CD4-positive, alpha-beta memory T cell (primary cell): ENCODE measurements around the gene ADAD2. TPM values are rescaled to one million over a fixed set of nuclear protein-coding genes. Genes with fewer than 3 reads are reported as not detected.

ENCODE experiments used
- CTCF ChIA-PET: fragments of 350-600 bp; sonication (Branson Sonifier 250); formaldehyde crosslinking; loops from one replicate; lab custom pipeline; 2021; ENCODE audit warnings: inconsistent platforms; ENCODE audit not compliant: partially characterized antibody; lab: Charles Lee
- POLR2A ChIA-PET: fragments of 350-600 bp; sonication (Branson Sonifier 250); formaldehyde crosslinking; loops from one replicate; lab custom pipeline; 2021; ENCODE audit not compliant: partially characterized antibody; lab: Charles Lee
- DNase-seq, 5 donors: peaks; one replicate each; pipeline versions ENCODE4 v3.0.0 to v3.0.0-alpha.2; 2020 to 2022; ENCODE audit warnings: mixed read lengths in 1 of 5
- H3K27ac ChIP-seq: one replicate; pipeline ENCODE4 v1.7.0; 2013; ENCODE audit warnings: low read depth, low read length
- H3K27me3 ChIP-seq: 2 replicates; pipeline ENCODE4 v1.7.0; 2013; ENCODE audit warnings: mild to moderate bottlenecking, low read length, moderate library complexity; ENCODE audit not compliant: insufficient read depth
- H3K36me3 ChIP-seq: 2 replicates; pipeline ENCODE4 v1.7.0; 2013; ENCODE audit warnings: mild to moderate bottlenecking, low read length, moderate library complexity; ENCODE audit not compliant: insufficient read depth
- H3K4me1 ChIP-seq: 2 replicates; pipeline ENCODE4 v1.7.0; 2013; ENCODE audit warnings: mild to moderate bottlenecking, low read length, moderate library complexity; ENCODE audit not compliant: insufficient read depth
- H3K4me3 ChIP-seq, 2 donors: one replicate each; pipeline ENCODE4 v1.7.0; 2013; ENCODE audit warnings: low read length in 2 of 2, mild to moderate bottlenecking in 1 of 2
- H3K9me3 ChIP-seq, 2 donors: one replicate each; pipeline ENCODE4 v1.7.0; 2013; ENCODE audit warnings: low read length in 2 of 2, control low read depth in 1 of 2; ENCODE audit not compliant: control insufficient read depth in 1 of 2
- H3K27ac Mint-ChIP-seq, 7 donors: one replicate each; pipeline ENCODE4 v1.8.0; 2020 to 2021; ENCODE audit warnings: mixed read lengths in 7 of 7, mild to moderate bottlenecking in 6 of 7, inconsistent platforms in 3 of 7, moderate library complexity in 3 of 7
- H3K27me3 Mint-ChIP-seq, 2 donors: one replicate each; pipeline ENCODE4 v1.8.0; 2020 to 2021; ENCODE audit warnings: mixed read lengths in 2 of 2
- H3K36me3 Mint-ChIP-seq, 2 donors: one replicate each; pipeline ENCODE4 v1.8.0; 2020 to 2021; ENCODE audit warnings: mixed read lengths in 2 of 2, inconsistent platforms in 1 of 2, mild to moderate bottlenecking in 1 of 2
- H3K4me1 Mint-ChIP-seq, 4 donors: one replicate each; pipeline ENCODE4 v1.8.0; 2020 to 2021; ENCODE audit warnings: mixed read lengths in 4 of 4, mild to moderate bottlenecking in 1 of 4
- H3K4me3 Mint-ChIP-seq, 8 donors: one replicate each; pipeline ENCODE4 v1.8.0; 2020 to 2021; ENCODE audit warnings: mixed read lengths in 8 of 8, mild to moderate bottlenecking in 7 of 8, moderate library complexity in 6 of 8, inconsistent platforms in 3 of 8
- H3K9me3 Mint-ChIP-seq, 8 donors: one replicate each; pipeline ENCODE4 v1.8.0; 2020 to 2021; ENCODE audit warnings: mixed read lengths in 8 of 8, mild to moderate bottlenecking in 5 of 8, inconsistent platforms in 3 of 8, moderate library complexity in 1 of 8
- intact Hi-C: fragments of 100-400 bp; cut with micrococcal nuclease; formaldehyde crosslinking; loops from one replicate; pipeline ENCODE4 v1.15.1; 2023
- polyA plus RNA-seq, 2 donors: library from polyadenylated mRNA; unstranded; fragments of 300-500 nt; fragmentation: Illumina TruSeq; gene quantifications; one replicate each; pipeline ENCODE4 v1.2.3, GENCODE V29; 2021
- total RNA-seq, 2 experiments: library from RNA; stranded (reverse); gene quantifications; one replicate each; pipeline ENCODE4 v1.2.3, GENCODE V29; 2021

ADAD2 gene
- total and polyA plus RNA-seq, 4 experiments from 2014 or later: not detected

DNA sequence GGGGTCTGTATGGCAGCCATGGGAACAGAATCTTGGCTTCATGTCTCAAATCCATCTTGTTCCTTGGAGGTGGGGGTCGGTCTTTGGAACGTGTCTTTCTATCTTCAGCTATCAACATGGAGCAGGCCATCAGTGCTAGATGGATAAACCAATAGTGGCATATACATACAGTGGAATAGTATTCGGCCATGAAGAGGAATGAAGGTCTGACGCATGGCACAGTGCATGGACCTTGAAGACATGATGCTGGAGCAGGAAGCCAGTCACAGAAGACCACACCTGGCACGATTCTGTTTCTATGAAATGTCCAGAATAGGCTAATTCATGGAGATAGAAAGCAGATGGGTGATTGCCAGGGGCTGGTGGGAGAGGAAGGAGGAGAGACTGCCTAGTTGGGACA is 41.1 kb downstream of the ADAD2 start:
- Mint-ChIP-seq H3K27me3 (peaks cover 8 to 13% of the 10 kb centered on the region in 2 donors), H3K27ac (no peak overlapping the region), H3K4me3 (no peak overlapping the region), H3K4me1 (peaks cover 0 to 4% (median 0%) of the 10 kb centered on the region in 4 donors), H3K9me3 (no peaks in the 10 kb centered on the region), H3K36me3 (no peaks in the 10 kb centered on the region)
- no peaks in the 10 kb centered on the region for H3K4me1 ChIP-seq
- ChIA-PET CTCF (interaction anchor here (0.8 kb wide), 1 partner anchor 24 kb away, joined by 5 read pairs; no protein-coding TSS in a partner anchor), POLR2A (no interaction called here)
- H3K9me3 ChIP-seq: no peaks in the 10 kb centered on the region
- H3K27me3 ChIP-seq: no peaks in the 10 kb centered on the region
- no peak overlapping the region for H3K27ac ChIP-seq
- no peak overlapping the region for H3K4me3 ChIP-seq
- H3K36me3 ChIP-seq: no peaks in the 10 kb centered on the region
- DNase-seq: no peak
- intact Hi-C loops: no loop called here

DNA sequence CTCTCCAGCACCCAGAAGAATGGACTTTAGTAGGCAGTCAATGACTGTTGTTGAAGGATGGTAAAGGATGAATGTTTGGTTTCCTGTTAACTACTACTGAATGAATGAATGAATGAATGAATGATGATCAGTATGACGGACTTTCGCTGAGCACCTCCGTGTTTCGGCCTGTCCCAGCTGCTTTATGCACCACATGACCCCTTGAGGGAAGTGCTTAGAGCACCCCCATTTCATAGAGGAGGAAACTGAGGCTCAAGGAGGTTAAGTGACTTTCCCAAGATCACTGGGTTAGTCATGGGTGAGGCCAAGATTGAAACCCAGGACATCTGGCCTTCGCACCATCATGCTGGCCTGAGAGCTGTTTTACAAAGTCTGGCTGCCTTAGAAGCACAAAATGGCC is 42.0 kb downstream of the ADAD2 start:
- ChIA-PET POLR2A (no interaction called here), CTCF (no interaction called here)
- Mint-ChIP-seq H3K9me3 (no peaks in the 10 kb centered on the region), H3K27ac (no peak overlapping the region), H3K36me3 (no peaks in the 10 kb centered on the region), H3K27me3 (peaks cover 11 to 12% of the 10 kb centered on the region in 2 donors), H3K4me3 (no peak overlapping the region), H3K4me1 (peaks cover 0 to 2% (median 0%) of the 10 kb centered on the region in 4 donors)
- intact Hi-C loops: no loop called here
- no peaks in the 10 kb centered on the region for H3K36me3 ChIP-seq
- no peak for DNase-seq
- no peak overlapping the region for H3K4me3 ChIP-seq
- H3K27me3 ChIP-seq: no peaks in the 10 kb centered on the region
- no peaks in the 10 kb centered on the region for H3K9me3 ChIP-seq
- H3K4me1 ChIP-seq: no peaks in the 10 kb centered on the region
- H3K27ac ChIP-seq: no peak overlapping the region

DNA sequence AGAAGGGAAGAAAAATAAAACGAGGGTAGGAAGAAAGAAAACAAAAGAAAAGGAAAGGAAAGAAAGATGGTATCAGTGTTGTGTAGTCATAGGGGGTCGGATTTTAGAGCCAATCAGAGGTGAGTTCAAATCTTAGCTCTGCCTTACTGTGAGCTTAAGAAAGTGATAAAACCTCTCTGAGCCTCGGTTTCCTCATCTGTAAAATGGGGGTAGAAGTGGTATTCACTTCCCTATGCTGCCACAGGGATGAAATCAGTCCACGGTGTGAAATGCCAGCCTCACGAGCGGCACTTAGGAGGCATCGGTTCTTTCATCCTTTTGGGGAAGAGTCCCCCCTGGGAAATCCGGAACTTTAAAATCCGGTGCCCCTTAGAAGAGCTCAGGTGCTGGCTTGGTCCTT is 42.8 kb downstream of the ADAD2 start:
- peak overlapping the region in 1 of 7 donors; percentile 12 for H3K27ac Mint-ChIP-seq
- no peaks in the 10 kb centered on the region for H3K4me1 ChIP-seq
- peaks cover 0 to 2% (median 0%) of the 10 kb centered on the region in 4 donors for H3K4me1 Mint-ChIP-seq
- H3K9me3 Mint-ChIP-seq: no peaks in the 10 kb centered on the region
- peaks cover 11% of the 10 kb centered on the region in 2 donors for H3K27me3 Mint-ChIP-seq
- H3K27ac ChIP-seq: no peak overlapping the region
- DNase-seq: no peak
- no peaks in the 10 kb centered on the region for H3K27me3 ChIP-seq
- no peaks in the 10 kb centered on the region for H3K36me3 Mint-ChIP-seq
- H3K9me3 ChIP-seq: no peaks in the 10 kb centered on the region
- CTCF ChIA-PET: no interaction called here
- H3K4me3 ChIP-seq: no peak overlapping the region
- H3K4me3 Mint-ChIP-seq: no peak overlapping the region
- intact Hi-C loops: no loop called here
- POLR2A ChIA-PET: no interaction called here
- H3K36me3 ChIP-seq: no peaks in the 10 kb centered on the region

DNA sequence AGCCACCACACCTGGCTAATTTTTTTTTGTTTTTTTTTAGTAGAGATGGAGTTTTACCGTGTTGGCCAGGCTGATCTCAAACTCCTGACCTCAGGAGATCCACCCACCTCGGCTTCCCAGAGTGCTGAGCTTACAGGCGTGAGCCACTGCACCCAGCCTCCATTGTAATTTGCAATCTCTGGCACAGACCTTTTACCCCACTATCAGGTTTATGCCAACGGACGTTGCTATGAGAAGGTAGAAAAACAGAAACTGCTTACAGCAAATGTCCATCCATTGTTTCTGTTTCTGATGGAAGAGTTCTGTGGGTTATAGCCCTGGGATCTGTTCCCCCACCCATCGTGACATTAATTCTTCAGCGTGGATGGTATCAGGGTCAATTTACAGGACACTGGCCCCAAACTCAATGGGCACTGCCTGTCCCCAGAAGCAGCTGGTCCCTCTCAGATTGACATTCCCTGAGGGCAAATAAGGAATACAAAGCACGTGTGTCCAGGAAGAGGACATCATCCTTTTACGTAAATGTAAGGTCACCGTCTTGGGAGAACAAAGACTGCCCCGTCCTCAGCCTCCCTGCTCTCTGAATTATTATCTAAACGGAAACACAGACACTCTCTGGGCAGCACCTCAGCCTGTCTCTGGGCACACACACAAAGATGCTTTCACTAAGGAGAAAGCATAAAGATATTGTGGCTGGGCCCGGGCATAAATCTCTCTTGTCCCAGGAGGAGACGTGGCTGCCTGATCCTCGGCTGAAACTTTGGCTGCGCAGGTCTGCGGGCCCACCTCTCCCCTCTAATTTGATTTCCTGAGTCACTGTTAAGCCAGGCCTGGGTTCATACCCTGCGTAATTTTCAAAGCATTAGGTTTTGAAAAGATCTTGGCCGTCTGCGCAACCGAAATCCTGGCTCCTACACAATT is 43.6 kb downstream of the ADAD2 start:
- H3K9me3 Mint-ChIP-seq: no peaks in the 10 kb centered on the region
- no peaks in the 10 kb centered on the region for H3K4me1 ChIP-seq
- H3K9me3 ChIP-seq: no peaks in the 10 kb centered on the region
- ChIA-PET CTCF (no interaction called here), POLR2A (no interaction called here)
- no peak for DNase-seq
- peaks cover 0 to 2% (median 0%) of the 10 kb centered on the region in 4 donors for H3K4me1 Mint-ChIP-seq
- no peaks in the 10 kb centered on the region for H3K36me3 Mint-ChIP-seq
- no peak overlapping the region for H3K4me3 ChIP-seq
- intact Hi-C loops: no loop called here
- H3K4me3 Mint-ChIP-seq: no peak overlapping the region
- H3K27ac ChIP-seq: no peak overlapping the region
- H3K27me3 Mint-ChIP-seq: peaks cover 11 to 12% of the 10 kb centered on the region in 2 donors
- H3K27ac Mint-ChIP-seq: no peak overlapping the region
- H3K27me3 ChIP-seq: no peaks in the 10 kb centered on the region
- no peaks in the 10 kb centered on the region for H3K36me3 ChIP-seq

DNA sequence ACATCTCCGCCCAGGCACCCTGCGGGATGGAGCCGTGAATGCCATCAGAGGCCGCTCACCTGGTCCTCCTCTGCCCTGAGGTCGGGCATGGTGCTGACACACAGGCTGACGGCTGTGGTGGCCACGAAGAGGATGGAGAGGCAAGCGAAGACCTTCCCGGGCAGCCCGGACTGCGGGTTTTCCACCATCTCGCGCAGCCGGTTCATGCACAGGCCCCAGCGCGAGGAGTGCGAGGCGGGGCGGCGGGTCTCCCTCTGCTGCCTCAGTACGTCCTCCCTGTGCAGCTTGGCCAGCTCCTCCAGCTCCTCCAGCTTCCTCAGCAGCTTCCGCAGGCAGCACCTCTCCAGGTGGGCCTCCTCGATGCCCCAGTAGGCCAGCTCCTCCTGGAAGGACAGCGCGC is 45.7 kb downstream of the ADAD2 start:
- Mint-ChIP-seq H3K36me3 (no peaks in the 10 kb centered on the region), H3K9me3 (no peaks in the 10 kb centered on the region), H3K4me3 (no peak overlapping the region), H3K27me3 (peaks cover 17 to 22% of the 10 kb centered on the region in 2 donors), H3K27ac (no peak overlapping the region), H3K4me1 (peaks cover 0 to 2% (median 0%) of the 10 kb centered on the region in 4 donors)
- Histone ChIP-seq H3K4me1 (no peaks in the 10 kb centered on the region), H3K27me3 (no peaks in the 10 kb centered on the region), H3K36me3 (no peaks in the 10 kb centered on the region), H3K9me3 (no peaks in the 10 kb centered on the region), H3K27ac (no peak overlapping the region), H3K4me3 (no peak overlapping the region)
- no peak for DNase-seq
- CTCF ChIA-PET: no interaction called here
- intact Hi-C loops: no loop called here
- POLR2A ChIA-PET: no interaction called here

DNA sequence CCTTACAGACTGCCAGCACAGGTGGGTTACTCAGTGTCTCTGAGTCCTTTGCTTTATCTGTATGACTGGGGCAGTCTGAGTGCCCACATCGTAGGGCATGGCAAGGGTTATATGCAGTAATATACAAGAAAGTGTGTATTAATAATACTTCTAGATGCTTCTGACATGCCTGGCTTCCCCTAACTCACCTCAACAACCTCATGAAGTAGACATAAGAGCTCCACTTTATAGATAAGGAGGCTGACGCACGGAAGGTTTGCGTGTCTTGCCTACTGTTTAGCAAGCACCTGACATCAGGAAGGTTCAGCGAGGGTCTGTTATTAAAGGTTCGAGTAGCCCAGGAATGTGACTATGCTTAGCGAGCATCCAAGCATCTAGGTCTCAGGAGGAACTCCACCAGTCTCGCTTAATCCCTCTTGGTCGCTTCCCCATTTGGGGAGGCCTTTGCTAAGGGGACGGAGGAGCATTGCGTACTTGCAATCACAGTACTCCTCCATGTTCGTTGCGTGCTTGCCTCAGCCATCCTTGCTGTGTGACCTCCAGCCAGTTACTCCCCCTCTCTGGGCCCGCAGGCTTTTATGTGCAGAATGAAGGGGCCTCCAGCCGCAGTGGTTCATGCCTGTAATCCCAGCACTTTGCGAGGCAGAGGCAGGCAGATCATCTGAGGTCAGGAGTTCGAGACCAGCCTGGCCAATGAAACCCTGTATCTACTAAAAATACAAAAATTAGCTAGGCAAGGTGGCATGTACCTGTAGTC is 47.2 kb downstream of the ADAD2 start:
- Histone ChIP-seq H3K4me3 (no peak overlapping the region), H3K9me3 (no peaks in the 10 kb centered on the region), H3K36me3 (no peaks in the 10 kb centered on the region), H3K27me3 (no peaks in the 10 kb centered on the region), H3K4me1 (no peaks in the 10 kb centered on the region), H3K27ac (no peak overlapping the region)
- DNase-seq: no peak
- ChIA-PET CTCF (interaction anchor here (1.1 kb wide), 1 partner anchor 41 kb away, joined by 3 read pairs; no protein-coding TSS in a partner anchor), POLR2A (no interaction called here)
- no peak overlapping the region for H3K4me3 Mint-ChIP-seq
- no peaks in the 10 kb centered on the region for H3K36me3 Mint-ChIP-seq
- no peaks in the 10 kb centered on the region for H3K9me3 Mint-ChIP-seq
- H3K27ac Mint-ChIP-seq: no peak overlapping the region
- no peaks in the 10 kb centered on the region for H3K4me1 Mint-ChIP-seq
- peaks cover 17 to 21% of the 10 kb centered on the region in 2 donors for H3K27me3 Mint-ChIP-seq
- intact Hi-C loops: no loop called here

DNA sequence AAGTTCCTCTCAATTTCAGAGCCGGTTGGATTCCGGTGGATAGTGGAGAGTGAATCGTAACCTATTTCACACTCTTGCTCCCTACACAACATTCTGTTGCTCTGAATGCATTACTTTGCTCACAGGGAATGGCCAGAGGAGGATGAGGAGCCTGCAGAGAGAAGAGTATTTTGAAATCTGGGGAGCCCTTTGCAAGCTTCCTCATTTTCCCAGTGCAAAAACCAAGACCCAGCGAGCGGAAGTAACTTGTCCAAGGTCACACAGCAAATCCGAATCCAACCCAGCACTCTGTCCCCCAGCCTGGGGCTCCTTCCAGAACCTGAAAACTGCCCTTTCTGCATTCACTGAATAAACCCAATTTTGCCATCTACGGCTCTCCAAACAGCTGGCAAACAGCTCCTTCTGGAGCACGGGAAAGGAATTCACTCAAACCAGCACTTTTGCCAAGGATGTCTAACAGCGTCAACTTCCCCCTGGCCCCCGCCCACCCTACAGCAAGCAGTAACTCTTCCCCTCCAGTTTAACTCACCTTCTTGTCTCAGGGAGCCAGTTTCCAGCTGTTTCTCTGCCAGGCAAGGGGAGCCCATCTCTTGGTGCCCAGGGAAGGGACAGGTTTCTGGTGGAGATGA is 48.3 kb downstream of the ADAD2 start:
- Mint-ChIP-seq H3K4me1 (no peaks in the 10 kb centered on the region), H3K9me3 (peaks cover 0 to 3% (median under 1%) of the 10 kb centered on the region in 8 donors), H3K27ac (no peak overlapping the region), H3K4me3 (no peak overlapping the region), H3K27me3 (peaks cover 16 to 26% of the 10 kb centered on the region in 2 donors), H3K36me3 (no peaks in the 10 kb centered on the region)
- ChIA-PET CTCF (interaction anchor here (1.1 kb wide), 1 partner anchor 40 kb away, joined by 3 read pairs; no protein-coding TSS in a partner anchor), POLR2A (no interaction called here)
- Histone ChIP-seq H3K4me3 (no peak overlapping the region), H3K27ac (no peak overlapping the region), H3K27me3 (no peaks in the 10 kb centered on the region), H3K9me3 (no peaks in the 10 kb centered on the region), H3K4me1 (no peaks in the 10 kb centered on the region), H3K36me3 (no peaks in the 10 kb centered on the region)
- no peak for DNase-seq
- intact Hi-C loops: no loop called here
